ENCODE data around the gene TARDBP. TPM values are rescaled to one million over a fixed set of nuclear protein-coding genes. Genes with fewer than 3 reads are reported as not detected.

Gene TARDBP
- polyA plus RNA-seq, 1 donor from 2014 or later, result 129 TPM

- Histone ChIP-seq H3K79me2 (replicated peaks; ENCODE audit: insufficient read depth, low read length) (no peaks in the 10 kb centered on the region), H3K4me2 (ENCODE audit: low read length) (no peak overlapping the region), H3F3A (ENCODE audit: insufficient read depth, low read length, poor library complexity, severe bottlenecking) (no peaks in the 10 kb centered on the region), H3K4me3 (ENCODE audit: low read length) (no peak overlapping the region), H3K27me3 (ENCODE audit: insufficient read depth, low read depth, low read length) (no peaks in the 10 kb centered on the region), H3K9ac (ENCODE audit: low read length) (no peak overlapping the region), H3K9me3 (ENCODE audit: low read length) (no peaks in the 10 kb centered on the region), H3K27ac (ENCODE audit: low read length) (no peak overlapping the region), H4K20me1 (ENCODE audit: insufficient read depth) (no peaks in the 10 kb centered on the region), H3K9me2 (ENCODE audit: insufficient read depth, low read length) (no peaks in the 10 kb centered on the region), H2AFZ (ENCODE audit: low read depth, low read length) (no peak overlapping the region), H3K36me3 (ENCODE audit: insufficient read depth, low read length) (no peaks in the 10 kb centered on the region)
- TF ChIP-seq, protein P1, sequence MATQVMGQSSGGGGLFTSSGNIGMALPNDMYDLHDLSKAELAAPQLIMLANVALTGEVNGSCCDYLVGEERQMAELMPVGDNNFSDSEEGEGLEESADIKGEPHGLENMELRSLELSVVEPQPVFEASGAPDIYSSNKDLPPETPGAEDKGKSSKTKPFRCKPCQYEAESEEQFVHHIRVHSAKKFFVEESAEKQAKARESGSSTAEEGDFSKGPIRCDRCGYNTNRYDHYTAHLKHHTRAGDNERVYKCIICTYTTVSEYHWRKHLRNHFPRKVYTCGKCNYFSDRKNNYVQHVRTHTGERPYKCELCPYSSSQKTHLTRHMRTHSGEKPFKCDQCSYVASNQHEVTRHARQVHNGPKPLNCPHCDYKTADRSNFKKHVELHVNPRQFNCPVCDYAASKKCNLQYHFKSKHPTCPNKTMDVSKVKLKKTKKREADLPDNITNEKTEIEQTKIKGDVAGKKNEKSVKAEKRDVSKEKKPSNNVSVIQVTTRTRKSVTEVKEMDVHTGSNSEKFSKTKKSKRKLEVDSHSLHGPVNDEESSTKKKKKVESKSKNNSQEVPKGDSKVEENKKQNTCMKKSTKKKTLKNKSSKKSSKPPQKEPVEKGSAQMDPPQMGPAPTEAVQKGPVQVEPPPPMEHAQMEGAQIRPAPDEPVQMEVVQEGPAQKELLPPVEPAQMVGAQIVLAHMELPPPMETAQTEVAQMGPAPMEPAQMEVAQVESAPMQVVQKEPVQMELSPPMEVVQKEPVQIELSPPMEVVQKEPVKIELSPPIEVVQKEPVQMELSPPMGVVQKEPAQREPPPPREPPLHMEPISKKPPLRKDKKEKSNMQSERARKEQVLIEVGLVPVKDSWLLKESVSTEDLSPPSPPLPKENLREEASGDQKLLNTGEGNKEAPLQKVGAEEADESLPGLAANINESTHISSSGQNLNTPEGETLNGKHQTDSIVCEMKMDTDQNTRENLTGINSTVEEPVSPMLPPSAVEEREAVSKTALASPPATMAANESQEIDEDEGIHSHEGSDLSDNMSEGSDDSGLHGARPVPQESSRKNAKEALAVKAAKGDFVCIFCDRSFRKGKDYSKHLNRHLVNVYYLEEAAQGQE (IDR thresholded peaks at IDR 0.05; ENCODE audit: borderline replicate concordance), result no peak
- TF ChIP-seq EP300 (conservative IDR thresholded peaks at IDR 0.05; ENCODE audit: poor library complexity, severe bottlenecking) (no peak), POLR2AphosphoS5 (IDR thresholded peaks at IDR 0.05) (no peak), SMC3 (conservative IDR thresholded peaks at IDR 0.05; ENCODE audit: poor library complexity) (no peak), MXI1 (conservative IDR thresholded peaks at IDR 0.05; ENCODE audit: poor library complexity, severe bottlenecking) (no peak), RAD21 (conservative IDR thresholded peaks at IDR 0.05) (no peak), TAF1 (IDR thresholded peaks at IDR 0.05; ENCODE audit: low read depth) (no peak), EZH2 (IDR thresholded peaks at IDR 0.05; ENCODE audit: borderline replicate concordance, insufficient read depth, low read length, poor library complexity, severe bottlenecking) (no peak)
- TF ChIP-seq, protein P2, sequence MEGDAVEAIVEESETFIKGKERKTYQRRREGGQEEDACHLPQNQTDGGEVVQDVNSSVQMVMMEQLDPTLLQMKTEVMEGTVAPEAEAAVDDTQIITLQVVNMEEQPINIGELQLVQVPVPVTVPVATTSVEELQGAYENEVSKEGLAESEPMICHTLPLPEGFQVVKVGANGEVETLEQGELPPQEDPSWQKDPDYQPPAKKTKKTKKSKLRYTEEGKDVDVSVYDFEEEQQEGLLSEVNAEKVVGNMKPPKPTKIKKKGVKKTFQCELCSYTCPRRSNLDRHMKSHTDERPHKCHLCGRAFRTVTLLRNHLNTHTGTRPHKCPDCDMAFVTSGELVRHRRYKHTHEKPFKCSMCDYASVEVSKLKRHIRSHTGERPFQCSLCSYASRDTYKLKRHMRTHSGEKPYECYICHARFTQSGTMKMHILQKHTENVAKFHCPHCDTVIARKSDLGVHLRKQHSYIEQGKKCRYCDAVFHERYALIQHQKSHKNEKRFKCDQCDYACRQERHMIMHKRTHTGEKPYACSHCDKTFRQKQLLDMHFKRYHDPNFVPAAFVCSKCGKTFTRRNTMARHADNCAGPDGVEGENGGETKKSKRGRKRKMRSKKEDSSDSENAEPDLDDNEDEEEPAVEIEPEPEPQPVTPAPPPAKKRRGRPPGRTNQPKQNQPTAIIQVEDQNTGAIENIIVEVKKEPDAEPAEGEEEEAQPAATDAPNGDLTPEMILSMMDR (IDR thresholded peaks at IDR 0.05; ENCODE audit: poor library complexity, severe bottlenecking), result no peak
Measured at GRCh38 chr1:10967090-10967489, 45.4 kb upstream of the TARDBP start.

DNA sequence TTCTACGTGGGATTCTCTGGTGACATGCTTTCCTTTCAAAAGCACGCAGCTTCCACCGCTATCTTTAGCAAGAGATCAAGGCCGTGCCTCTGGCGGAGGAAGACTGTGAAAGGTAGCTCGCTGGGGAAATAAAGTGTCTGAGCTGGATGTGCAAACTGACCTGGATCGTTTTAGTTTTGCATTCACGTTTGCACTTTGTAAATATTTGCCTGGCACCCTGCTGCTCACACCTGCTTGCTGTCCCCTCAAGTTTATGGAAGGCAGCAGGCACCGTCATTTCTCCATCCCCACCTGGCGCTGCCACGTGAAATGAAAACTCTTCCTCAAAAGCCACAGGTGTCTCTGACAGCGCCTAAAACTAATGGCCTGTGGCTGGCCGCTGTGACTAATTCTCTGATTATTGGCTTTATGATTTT is 44.0 kb upstream of the TARDBP start:
- Histone ChIP-seq H3K4me2 (ENCODE audit: low read length) (no peak overlapping the region), H3K79me2 (replicated peaks; ENCODE audit: insufficient read depth, low read length) (no peaks in the 10 kb centered on the region), H4K20me1 (ENCODE audit: insufficient read depth) (no peaks in the 10 kb centered on the region), H2AFZ (ENCODE audit: low read depth, low read length) (no peak overlapping the region), H3K9me3 (ENCODE audit: low read length) (no peaks in the 10 kb centered on the region), H3K4me3 (ENCODE audit: low read length) (peak overlapping the region; percentile 34), H3K27ac (ENCODE audit: low read length) (peak overlapping the region; percentile 36), H3K27me3 (ENCODE audit: insufficient read depth, low read depth, low read length) (no peaks in the 10 kb centered on the region), H3K9me2 (ENCODE audit: insufficient read depth, low read length) (no peaks in the 10 kb centered on the region), H3F3A (ENCODE audit: insufficient read depth, low read length, poor library complexity, severe bottlenecking) (no peaks in the 10 kb centered on the region), H3K36me3 (ENCODE audit: insufficient read depth, low read length) (no peaks in the 10 kb centered on the region), H3K9ac (ENCODE audit: low read length) (no peak overlapping the region)
- TF ChIP-seq RAD21 (conservative IDR thresholded peaks at IDR 0.05) (no peak), TAF1 (IDR thresholded peaks at IDR 0.05; ENCODE audit: low read depth) (no peak), EP300 (conservative IDR thresholded peaks at IDR 0.05; ENCODE audit: poor library complexity, severe bottlenecking) (peak; percentile 46), SMC3 (conservative IDR thresholded peaks at IDR 0.05; ENCODE audit: poor library complexity) (peak; percentile 20), MXI1 (conservative IDR thresholded peaks at IDR 0.05; ENCODE audit: poor library complexity, severe bottlenecking) (peak; percentile 28), EZH2 (IDR thresholded peaks at IDR 0.05; ENCODE audit: borderline replicate concordance, insufficient read depth, low read length, poor library complexity, severe bottlenecking) (no peak), POLR2AphosphoS5 (IDR thresholded peaks at IDR 0.05) (peak; percentile 29)
- TF ChIP-seq, protein P1 (IDR thresholded peaks at IDR 0.05; ENCODE audit: borderline replicate concordance), result no peak
- TF ChIP-seq, protein P2 (IDR thresholded peaks at IDR 0.05; ENCODE audit: poor library complexity, severe bottlenecking), result no peak

All from neural cell (in vitro differentiated cells).